GM19043 (cell line): ENCODE measurements around the gene MLKL.
"Not testable (repeated sequence)": the region's sequence is repeated elsewhere in the genome, so short reads cannot be mapped to it uniquely, and the experiment has no call there.

Experiments used
- ATAC-seq: cut with Tn5 transposase; IDR thresholded peaks from one replicate; pipeline ENCODE4 v1.9.1; 2021; ENCODE audit warnings: low read depth; ENCODE audit not compliant: unreplicated experiment

Gene MLKL

DNA sequence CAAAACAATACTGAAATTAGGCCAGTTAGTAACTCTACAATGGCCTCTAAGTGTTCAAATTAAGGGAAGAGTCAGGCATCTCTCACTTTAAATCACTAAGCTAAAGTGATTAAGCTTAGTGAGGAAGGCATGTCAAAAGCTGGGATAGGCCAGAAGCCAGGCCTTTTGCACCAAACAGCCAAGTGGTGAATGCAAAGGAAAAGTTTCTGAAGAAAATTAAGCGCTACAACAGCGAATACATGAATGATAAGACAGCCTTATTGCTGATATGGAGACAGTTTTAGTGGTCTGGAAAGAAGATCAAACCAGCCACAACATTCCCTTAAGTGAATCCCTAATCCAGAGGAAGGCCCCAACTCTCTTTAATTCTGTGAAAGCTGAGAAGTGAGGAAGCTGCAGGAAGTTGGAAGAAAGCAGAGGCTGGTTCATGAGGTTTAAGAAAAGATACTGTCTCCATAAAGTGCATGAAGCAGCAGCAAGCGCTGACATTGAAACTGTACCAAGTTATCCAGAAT lies 46.1 kb downstream of the MLKL start:
- no peak for ATAC-seq

DNA sequence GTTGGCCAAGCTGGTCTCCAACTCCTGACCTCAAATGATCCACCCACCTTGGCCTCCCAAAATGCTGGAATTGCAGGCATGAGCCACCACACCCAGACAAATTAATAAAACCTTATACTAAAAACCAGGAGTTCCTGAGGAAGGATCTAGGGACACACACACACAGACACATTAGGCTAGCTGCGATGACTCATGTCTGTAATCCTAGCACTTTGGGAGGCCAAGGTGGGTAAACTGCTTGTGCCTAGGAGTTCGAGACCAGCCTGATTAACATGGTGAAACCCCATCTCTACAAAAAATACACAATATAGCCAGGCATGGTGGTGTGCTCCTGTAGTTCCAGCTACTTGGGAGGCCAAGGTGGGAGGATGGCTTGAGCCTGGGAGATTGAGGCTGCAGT lies 47.8 kb downstream of the MLKL start:
- not testable (repeated sequence) for ATAC-seq

DNA sequence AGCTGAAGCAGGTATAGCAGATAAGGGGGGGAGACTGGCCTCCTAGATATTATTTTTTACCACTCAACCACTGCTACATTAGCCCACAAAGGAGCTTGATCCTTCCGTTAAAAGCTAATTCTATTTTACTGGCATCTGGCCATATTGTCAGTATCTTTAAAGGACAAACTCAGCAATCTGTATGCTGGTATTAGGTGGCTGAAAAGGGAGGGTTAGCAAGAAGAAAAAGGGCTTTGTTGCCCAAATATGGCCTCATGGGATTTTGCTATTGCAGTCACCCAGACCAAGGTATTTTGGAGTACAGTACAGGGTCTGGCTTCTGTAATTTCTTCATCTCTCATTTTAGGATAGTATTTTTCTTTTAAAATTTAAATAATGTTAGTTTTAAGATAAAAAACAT lies 48.4 kb downstream of the MLKL start:
- ATAC-seq, result no peak

DNA sequence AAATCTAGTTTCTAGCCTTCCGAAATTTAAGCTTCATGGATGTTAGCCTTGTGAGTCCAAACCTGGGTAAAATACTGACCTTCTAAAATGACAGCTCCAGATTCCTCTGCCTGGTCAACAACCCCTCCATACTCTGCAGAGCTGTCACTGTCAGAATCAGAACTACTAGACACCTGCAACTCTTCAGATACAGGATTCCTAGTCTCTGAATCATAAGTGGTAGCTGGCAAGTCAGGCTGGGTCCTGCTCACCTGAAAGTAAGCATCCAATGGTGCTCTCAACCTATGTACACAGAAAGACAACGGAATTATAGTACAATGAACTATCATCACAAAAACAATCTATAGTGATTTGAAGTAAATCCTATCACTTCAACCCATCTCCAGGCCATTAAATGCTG lies 48.8 kb downstream of the MLKL start:
- no peak for ATAC-seq

DNA sequence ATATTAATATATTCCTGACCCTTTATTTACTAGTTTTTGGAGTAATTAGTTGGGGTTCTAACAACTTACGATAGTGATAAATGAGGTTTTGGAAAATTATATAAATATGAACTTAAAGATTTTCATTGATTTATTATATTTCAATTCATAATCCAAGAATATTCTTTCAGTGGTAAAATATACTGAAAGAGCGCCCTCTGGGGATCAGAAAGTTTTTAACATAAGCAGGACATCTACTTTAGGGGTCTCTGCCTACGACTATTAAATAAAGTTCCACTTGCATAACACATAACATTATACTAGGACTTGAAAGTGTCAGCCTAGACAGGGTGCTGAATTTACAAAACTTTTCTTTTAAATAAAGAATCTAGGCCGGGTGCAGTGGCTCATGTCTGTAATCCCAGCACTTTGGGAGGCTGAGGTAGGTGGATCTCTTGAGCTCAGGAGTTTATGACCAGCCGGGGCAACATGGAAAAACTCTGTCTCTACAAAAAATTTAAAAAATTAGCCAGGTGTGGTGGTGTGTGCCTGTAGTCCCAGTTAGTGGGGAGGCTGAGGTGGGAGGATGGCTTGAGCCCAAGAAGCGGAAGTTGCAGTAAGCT lies 49.6 kb downstream of the MLKL start:
- ATAC-seq, result no peak

DNA sequence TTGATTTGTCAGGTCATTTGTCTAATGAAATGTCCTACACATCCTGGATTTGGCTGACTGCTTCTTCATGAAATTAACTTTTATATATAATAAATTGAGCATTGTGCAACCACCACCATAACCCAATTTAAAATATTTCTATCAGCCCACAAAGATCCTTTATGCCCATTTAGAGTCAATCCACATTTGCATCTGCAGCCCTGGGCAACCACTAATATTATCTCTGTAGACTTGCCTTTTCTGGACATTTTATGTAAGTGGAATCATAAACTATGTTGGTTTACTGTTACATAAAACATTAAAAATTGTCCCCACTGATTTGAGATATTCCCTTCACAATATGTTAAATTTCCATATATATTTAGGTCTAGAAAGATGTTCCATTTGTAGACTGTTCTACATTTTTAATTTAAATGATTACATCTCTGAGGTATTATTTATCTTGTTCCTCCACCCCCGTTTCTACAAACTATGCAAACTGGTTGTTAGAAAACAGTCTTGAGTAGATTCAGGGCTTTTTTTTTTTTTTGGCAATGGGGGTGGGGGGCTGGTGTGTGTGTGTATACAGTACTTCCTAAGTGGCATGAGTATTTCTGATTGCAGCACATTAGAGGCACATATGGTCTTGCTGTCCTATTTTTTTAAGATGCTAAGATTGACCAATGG lies 50.7 kb downstream of the MLKL start:
- ATAC-seq, result no peak

DNA sequence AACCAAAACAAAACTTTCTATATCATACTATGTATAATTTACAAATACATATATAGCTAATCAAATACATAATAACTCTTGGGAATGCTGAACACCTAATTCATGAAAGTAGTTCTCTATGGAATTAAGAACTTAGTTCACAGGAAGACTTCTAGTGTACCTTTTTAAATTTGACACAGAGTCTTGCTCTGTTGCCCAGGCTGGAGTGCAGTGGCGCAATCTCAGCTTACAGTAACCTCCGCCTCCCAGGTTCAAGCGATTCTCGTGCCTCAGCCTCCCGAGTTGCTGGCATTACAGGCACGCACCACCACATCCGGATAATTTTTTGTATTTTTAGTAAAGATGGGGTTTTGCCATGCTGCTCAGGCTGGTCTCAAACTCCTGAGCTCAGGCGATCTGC lies 58.7 kb downstream of the MLKL start:
- no peak for ATAC-seq

DNA sequence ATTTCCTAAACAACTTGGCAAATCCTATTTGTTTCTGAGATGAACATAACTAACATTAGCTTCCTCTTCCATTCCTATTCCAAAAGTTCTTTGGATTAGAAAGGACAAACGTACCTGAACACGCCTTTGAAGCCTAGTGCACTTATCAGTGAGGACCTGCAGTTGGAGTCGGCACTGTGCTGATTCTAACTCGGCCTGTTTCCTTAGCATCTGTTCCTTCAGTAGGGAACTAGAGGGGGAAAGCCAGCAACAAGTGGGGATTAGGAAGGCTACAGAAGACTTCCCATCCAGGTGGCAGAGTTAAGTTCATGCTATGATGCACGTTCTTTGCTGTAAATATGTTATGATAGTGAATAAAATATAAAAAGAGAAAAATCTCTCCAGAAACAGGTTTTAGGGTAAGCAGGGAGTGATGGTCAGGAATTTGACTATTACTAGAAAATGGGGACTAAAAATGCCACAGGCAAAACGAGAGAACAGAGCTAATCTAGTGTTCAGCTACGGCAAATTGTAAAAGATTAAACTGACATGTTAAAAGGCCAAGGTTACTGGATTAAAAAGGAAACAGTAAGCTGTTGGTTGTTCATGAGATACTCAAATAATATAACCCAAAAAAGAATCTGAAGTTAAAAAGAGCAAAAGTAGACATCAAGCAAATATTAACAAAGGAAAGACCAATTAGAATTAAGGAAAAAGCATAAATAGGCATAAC lies 62.8 kb downstream of the MLKL start:
- ATAC-seq, result no peak

DNA sequence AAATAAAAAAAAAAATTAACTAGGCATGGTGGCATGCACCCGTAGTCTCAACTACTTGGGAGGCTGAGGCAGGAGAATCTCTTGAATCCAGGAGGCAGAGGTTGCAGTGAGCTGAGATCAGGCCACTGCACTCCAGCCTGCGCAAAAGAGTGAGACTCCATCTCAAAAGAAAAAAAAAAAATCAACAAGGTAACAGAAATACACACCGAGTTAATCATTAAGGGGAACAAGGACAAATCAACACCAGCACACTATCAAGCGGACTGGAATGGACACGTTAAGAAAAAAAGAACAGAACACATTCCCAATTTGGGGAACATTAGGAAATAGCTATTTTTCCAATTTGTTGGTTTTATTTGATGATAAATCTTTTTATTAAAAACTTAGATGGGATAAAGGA lies 65.4 kb downstream of the MLKL start:
- ATAC-seq, result no peak

DNA sequence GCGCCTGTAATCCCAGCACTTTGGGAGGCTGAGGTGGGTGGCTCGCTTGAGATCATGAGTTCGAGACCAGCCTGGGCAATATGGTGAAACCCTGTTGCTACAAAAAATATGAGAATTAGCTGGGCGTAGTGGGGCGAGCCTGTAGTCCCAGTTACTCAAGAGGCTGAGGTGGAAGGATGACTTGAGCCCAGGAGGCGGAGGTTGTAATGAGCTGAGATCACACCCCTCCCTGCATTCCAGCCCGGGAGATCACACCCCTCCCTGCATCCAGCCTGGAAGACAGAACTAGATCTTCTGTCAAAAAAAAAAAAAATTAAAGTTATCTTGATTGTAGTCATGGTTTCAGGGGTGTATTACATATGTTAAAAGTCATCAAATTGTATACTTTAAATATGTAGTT lies 67.0 kb downstream of the MLKL start:
- ATAC-seq, result no peak

DNA sequence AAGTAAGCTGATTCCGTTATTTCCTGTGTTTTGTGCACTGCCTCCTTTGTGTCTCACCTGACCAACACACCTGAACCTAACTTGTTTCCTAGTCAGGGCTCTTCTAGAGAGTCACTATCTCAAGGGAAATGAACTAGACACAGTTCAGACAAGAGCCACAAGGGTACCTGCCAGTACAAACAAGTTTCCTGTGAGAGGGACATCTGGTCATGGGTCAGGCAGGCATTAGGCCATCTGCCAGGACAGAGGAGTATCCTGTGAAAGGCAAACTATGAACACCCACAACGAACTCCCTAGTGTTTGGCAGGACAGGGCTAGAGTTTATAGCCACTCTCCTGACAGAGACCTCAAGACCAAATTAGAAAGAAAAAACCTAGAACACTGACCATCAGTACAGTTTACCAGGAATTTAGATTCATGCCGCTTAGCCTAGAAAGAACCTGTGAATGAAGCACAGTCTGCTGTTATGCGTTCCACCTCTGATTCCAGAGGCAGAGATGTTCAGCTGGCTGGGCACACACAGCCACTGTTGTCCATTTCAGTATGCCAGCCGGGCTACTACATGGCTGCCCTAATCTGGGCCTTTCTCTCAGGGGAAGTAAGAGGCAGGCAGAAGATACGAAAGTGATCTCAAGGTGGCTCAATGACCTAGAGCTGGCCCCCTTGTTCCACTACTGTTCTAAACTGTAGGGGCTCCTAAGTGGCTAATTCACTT lies 73.0 kb downstream of the MLKL start:
- ATAC-seq, result no peak

DNA sequence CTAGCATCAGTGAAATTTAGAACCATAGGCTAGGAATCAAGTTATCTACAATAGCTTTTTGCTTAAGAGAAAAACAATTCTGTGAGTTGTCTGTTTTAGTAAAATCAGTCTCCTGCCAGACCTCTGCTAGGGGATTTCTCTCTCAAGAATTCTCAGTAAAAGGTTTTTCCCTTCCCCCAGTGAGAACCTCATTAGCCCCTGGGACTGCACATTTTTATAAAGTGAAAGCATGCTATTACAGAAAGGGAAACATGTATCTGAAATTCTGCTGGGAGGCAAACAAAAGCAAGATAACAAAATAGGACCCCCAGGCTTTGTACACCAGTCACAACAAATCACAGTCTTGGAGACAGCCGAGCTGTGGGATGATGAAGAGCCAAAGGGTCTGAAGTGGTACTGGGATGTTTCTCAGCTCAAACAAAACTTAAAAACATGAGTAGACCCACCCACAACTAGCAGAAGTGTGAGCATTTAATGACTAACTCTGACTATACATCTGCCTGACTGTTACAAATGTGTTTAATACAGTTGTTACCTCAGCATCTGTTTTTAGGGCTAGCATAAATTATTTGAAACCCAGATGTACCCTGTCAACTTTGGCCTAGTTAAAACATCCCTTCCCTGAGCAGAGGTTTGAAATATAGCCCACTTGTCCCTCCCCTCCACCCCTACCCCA lies 73.8 kb downstream of the MLKL start:
- ATAC-seq, result no peak

DNA sequence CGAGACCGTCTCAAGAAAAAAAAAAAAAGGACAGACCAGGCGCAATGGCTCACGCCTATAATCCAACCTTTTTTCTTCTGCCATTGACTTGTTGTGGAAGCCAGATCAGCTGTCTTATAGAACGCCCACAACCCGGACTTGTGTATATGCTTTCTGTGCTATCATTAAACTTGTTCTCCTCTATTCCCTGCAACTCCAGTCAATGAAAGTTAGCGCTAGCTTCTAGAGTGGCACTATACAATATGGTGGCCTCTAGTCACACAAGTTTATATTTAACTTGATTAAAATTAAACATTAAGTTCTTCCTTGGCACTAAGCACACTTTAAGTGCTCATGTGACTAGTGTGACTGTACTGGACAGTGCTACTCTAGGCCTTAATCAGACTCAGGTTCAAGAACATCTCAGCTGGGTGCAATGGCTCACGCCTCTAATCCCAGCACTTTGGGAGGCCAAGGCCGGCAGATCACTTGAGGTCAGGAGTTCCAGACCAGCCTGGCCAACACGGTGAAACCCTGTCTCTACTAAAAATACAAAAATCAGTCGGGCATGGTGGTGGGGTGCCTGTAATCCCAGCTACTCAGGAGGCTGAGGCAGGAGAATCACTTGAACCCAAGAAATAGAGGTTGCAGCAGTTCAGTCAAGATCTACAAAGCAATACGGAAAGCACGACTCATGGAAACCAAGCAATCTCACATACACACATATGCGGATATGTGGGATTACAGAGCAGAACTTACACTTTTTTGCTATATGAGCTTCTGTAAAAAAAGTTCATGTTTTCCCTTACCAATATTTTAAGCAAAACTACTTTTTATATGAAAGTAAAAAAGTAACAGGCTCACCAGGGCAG lies 74.9 kb downstream of the MLKL start:
- no peak for ATAC-seq

DNA sequence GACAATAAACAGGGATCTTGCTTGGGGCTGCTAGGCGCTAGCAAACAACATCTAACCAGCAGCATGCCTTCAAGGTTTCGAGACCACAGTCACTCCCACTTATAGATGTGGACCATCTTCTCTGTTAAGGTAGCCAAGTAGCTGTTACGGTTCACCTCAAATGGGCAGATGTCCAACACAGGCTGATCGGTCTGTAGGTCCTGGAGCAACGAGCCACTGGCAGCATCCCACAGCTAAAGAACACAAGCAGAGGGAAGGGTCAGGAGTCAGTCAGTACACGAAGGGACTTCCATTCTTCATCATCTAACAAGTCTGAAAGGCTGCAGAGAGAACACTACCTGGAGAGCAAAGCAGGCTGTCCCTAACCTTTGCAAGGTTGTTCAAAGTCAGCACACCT lies 76.8 kb downstream of the MLKL start:
- no peak for ATAC-seq

DNA sequence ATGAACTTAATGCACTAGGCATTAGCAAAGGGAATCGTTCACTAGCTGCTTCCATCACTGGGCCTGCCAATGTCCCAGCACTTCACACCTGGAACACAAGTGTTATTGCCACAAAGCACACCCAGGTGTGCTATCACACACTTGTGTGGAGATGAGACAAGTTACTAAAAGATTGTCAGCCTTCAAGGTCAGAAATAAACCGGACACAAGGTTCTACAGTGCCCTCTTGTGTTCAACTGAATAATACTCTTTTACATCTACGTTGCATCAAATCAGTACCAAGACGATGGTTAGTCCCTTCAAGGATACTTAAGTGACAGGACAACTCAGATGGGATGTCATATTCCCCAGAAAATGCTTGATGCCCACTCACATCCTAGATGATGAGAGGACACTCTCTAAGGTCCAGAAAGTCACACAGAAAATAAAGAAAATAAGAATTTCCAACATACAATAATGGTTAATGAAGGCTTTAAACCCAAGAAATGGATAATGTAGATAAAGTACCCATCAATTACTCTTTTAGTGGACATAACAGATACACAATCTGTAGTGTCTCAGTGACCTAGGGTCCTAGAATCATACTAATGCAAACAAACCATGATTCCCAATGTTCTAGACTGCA lies 77.3 kb downstream of the MLKL start:
- no peak for ATAC-seq

DNA sequence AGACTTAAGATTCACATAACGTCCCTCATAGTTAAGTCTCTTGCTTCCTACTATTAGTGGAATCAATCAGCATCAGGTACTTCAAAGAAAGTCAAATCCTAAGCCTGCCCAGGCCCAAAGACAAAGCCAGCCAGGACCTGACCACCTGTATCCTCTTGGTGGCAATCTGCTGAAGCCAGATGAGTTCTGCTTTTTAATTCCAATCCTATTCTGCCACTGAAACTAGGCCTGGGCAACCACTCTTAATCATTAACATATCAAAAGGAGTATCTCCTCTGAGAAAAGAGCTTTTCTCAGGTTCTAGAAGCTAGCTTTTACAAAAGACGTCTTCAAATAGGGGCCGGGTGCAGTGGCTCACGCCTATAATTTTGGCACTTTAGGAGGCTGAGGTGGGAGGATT lies 78.7 kb downstream of the MLKL start:
- no peak for ATAC-seq
